HTERT RPE-1 (cell line): ENCODE data around the gene MBTD1.
"Not testable (repeated sequence)": the region's sequence is repeated elsewhere in the genome, so short reads cannot be mapped to it uniquely, and the experiment has no call there.

Experiments used
- in situ Hi-C: fragments of 300-500 bp; cut with MboI; formaldehyde crosslinking; loops from 4 replicates; pipeline ENCODE4 v1.14.3; 2020; ENCODE audit warnings: low sequenced_read_pairs

Gene MBTD1

DNA sequence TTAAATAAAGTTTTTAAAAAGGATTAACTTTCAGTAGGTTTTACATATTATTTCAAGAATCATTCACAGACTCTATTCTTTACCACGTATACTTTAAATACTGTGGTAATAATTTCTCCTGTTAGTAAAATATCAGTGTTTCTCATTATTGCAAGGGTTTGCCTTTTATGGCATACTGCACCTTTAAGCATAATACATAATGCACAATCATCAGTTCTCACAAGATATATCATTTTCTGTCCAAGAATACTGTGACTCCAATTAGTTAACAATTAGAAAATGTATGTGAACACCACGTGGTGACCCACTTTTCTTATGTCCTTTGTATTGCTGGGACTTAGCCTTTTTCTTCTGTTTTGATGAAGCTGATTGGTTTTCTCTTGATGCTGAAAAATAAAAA is 68.0 kb downstream of the MBTD1 start:
- in situ Hi-C loops, result no loop called here

GRCh38 chr17:51189628-51190027 is 70.2 kb downstream of the MBTD1 start:
- in situ Hi-C loops, result no loop called here

- in situ Hi-C loops, result no loop called here
These were observed 70.7 kb downstream of the MBTD1 start for GRCh38 chr17:51189162-51189561.

GRCh38 chr17:51188271-51188833 is 71.5 kb downstream of the MBTD1 start:
- in situ Hi-C loops, result no loop called here

GRCh38 chr17:51185763-51186332 is 74.0 kb downstream of the MBTD1 start:
- in situ Hi-C loops, result no loop called here

GRCh38 chr17:51184124-51184523 is 75.7 kb downstream of the MBTD1 start:
- in situ Hi-C loops, result no loop called here

- in situ Hi-C loops, result no loop called here
These were observed 79.4 kb downstream of the MBTD1 start for GRCh38 chr17:51180486-51180885.

GRCh38 chr17:51172030-51172429 is 87.8 kb downstream of the MBTD1 start:
- in situ Hi-C loops, result not testable (repeated sequence)

DNA sequence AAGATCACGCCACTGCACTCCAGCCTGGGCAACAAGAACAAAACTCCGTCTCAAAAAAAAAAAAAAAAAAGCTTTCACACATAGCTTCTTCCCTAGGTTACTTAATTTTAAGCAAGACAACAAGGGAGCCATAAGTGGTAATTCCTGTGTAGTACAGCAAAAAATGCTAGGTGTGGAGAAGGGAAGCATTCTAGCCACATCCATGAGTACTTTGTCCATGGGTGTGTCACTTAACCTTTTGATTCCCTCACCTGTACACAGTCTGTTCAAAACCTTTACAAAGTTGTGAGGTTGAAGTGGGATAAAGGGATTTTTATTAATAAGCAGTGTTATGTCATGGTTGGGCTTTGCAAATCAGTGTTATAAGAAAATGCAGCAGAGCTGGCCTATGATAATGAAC is 89.1 kb downstream of the MBTD1 start:
- in situ Hi-C loops, result no loop called here

- in situ Hi-C loops, result no loop called here
These were observed 90.5 kb downstream of the MBTD1 start for GRCh38 chr17:51169340-51169739.

DNA sequence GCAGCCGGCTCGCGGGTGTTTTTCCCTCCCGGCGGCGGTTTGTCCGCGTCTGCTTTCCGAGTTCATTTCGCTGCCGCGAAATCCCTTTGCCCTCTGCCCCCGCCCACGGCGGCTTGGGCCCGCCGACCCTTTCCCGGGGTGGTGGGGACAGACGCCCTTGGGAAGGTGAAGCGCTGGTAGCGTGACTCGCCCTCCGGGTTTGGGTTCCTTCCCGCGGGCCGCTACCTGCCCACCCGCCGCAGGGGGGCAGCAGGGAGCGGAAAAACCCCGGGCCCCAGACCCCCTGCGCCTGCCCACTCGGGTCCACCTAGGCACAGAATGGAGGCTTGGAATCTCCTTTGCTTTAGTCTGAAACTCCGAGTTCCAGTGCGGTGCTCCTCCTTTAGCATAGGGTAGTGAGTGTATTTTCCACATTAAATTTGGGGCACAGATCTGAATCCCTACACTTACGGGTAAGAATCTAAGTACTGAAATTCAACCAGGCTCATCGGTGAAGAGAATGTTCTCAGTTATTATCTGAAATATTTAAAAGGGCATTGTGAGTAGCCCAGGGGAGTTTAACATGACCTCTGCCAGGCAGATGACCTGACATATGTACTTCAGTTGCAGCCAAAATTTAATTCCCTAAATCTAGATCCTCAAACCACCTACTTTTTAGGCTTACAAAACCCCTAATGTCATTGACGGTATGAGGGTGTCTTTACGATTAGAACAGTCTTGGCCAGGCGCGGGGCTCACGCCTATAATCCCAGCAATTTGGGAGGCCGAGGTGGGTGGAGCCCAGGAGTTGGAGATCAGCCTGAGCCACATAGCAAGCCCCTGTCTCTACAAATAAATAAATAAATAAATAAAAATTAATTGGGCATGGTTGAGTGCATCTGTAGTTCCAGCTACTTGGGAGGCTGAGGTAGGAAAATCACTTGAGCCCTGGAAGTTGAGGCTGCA is 92.6 kb downstream of the MBTD1 start:
- in situ Hi-C loops, result no loop called here

- in situ Hi-C loops, result no loop called here
These were observed 93.5 kb downstream of the MBTD1 start, which contains the start of gene NME2 for GRCh38 chr17:51166198-51166986. NME2 (plus strand) TSS chr17:51166411; CDS start chr17:51166831, 420 bp downstream.

GRCh38 chr17:51165680-51166197 is 94.1 kb downstream of the MBTD1 start:
- in situ Hi-C loops, result no loop called here

DNA sequence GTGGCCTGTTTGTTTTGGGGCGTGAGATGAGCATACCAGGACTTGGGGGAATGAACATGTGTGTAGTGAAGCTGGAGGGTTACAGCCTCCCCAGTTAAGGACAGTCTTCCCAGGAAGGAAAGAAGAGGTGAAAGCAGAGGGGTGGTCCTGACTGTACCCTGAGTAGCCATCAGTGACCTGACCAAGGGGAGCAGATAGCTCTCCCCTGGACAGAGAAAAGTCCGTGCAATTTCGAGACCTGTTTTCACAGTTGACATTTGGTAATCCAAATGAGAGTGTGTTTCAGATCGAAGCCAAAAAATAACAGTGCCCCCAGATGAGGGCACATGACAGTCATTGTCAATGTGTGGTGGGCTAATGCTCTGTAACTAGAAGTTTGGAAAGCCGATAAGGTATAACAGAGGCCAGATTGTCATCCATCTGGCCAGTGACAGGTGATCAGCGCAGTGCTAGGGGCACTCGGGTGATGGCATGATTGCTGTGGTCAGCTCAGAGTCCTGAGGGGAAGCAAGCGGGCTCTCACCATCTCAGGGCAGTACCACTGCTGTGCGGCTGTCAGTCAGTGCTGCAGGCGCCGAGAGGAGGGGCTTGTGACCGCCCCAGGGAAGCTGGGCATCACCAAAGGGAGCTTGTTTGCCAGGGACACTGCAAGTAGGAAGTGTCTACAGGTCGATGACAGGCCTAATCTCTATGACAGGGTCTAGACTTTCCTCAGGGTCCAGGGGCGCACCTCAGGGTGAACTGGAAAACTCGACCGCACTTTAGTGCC is 94.8 kb downstream of the MBTD1 start:
- in situ Hi-C loops, result no loop called here

- in situ Hi-C loops, result no loop called here
These were observed 98.3 kb downstream of the MBTD1 start for GRCh38 chr17:51161541-51161940.

- in situ Hi-C loops, result no loop called here
These were observed 100.2 kb downstream of the MBTD1 start for GRCh38 chr17:51159604-51160003.

DNA sequence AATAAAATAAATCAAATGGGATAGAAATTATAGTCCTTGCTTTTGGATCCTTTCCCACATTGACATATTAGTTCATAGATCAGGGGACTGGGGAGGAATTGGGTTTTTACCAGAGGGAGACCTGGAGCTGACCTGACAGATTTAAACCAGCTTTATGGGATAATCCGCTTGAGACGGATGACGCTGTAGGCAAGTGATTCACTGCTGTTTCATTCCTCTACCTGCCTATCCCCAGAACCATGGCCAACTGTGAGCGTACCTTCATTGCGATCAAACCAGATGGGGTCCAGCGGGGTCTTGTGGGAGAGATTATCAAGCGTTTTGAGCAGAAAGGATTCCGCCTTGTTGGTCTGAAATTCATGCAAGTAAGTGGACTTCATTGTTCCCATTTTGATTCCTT is 104.4 kb downstream of the MBTD1 start:
- in situ Hi-C loops, result no loop called here

GRCh38 chr17:51154176-51154575 is 105.7 kb downstream of the MBTD1 start:
- in situ Hi-C loops, result no loop called here

DNA sequence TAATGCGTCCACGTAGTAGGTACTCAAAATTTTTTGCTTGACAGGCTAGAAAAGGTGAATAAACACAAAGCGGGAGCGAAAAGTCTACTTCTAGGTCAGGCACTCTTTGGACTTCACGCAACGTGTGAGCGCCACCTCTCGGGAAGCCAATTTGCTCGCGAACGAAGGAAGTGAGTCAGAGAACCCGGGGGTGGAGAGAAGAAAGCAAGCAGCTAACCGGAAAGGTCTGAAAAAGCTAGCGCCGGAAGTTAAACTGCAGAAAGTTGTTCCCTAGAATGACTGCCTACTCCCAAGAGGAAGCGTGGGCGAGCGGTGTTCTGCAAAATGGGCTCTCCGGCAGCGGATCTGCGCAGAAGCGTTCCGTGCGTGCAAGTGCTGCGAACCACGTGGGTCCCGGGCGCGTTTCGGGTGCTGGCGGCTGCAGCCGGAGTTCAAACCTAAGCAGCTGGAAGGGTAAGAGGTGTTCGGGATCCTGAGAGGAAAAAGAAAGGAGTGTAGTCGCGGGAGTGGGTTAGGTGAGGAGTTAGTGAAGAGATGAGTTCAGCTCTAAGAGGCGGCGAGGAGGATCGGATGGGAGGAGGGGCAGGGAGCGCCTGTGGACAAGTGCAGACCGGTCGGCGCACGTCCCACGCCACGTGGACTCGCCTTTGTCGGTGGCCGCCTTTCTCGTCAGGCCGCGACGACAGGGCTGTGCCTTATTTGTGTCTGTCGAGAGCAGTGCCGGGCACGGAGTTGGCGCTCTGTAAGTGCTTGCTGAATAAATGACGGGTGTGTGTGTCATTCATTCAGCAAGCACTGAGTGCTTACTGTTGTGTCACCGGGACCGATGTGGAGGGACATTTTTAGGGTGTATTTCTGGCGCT is 106.4 kb downstream of the MBTD1 start, which contains the start of gene NME1:
NME1 (plus strand) TSS at position 350 of the 863 bp plus-strand sequence. CDS start 2,096 bp downstream, outside the sequence.
- in situ Hi-C loops, result no loop called here
